ENCODE data around the gene AGPAT1. TPM values are rescaled to one million over a fixed set of nuclear protein-coding genes. Genes with fewer than 3 reads are reported as not detected.

The AGPAT1 gene
- total RNA-seq, 1 experiment from 2014 or later, result 58.9 TPM

DNA sequence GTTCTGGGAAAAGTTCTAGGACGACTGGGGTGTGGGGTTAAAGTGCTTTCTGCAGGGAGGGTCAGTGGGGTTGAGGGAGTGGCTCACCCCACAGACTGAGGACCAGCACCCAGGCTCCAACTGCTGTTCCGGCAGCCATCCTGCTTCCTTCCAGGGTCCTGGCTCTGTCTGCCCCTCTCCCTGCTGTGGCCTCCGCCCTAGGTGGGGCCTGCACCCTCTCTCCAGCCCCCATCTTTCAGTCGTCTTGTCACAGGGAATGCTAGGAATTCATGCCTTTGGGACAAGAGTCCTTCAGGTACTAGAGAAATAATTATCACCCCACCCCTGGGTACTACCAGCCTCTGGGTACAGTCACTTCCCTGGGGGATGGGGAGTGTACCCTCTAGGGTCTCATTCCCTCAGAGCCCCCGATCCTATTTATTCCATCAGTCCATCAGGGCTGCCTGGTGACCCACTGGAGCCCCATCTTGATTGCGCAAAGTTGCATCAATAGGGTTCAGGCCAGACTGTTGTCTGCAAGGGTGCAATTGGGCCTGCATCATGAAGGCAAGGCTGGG, 8.3 kb upstream of the AGPAT1 start, which contains the start of gene AGER:
Gene AGER (minus strand): TSS at position 170 of the 557 bp plus-strand sequence. CDS start 31 bp downstream, at position 139.
- Histone ChIP-seq H3K36me3 (ENCODE audit: low read depth) (peaks cover 10% of the 10 kb centered on the region), H4K20me1 (ENCODE audit: insufficient read depth) (no peaks in the 10 kb centered on the region), H3K4me3 (no peak within 1 kb of the TSS), H3K4me2 (no peak within 1 kb of the TSS), H3K27ac (no peak within 1 kb of the TSS), H3K79me2 (ENCODE audit: low read depth) (peaks cover 18% of the 10 kb centered on the region), H3K9me2 (ENCODE audit: insufficient read depth) (no peaks in the 10 kb centered on the region), H3K27me3 (ENCODE audit: insufficient read depth, low read depth) (no peaks in the 10 kb centered on the region), H3K9me3 (ENCODE audit: insufficient read depth, low read depth) (no peaks in the 10 kb centered on the region), H2AFZ (no peak within 1 kb of the TSS), H3K4me1 (replicated peaks; ENCODE audit: insufficient read depth) (peaks cover 13% of the 10 kb centered on the region), H3F3A (ENCODE audit: insufficient read depth, low read depth) (peaks cover 14% of the 10 kb centered on the region; the same call in 1 of the 2 replicates)
- intact Hi-C loops (cut with micrococcal nuclease; ENCODE audit: unreplicated experiment), result no loop called here
- DNase-seq, result no peak
- no peak for TF ChIP-seq EZH2 (IDR thresholded peaks at IDR 0.05; ENCODE audit: low read depth)
- TF ChIP-seq CTCF (conservative IDR thresholded peaks at IDR 0.05), result no peak
- POLR2A ChIA-PET (ENCODE audit: unreplicated experiment), result no interaction called here
- CTCF ChIA-PET, result no interaction called here
- BruUV-seq (replicated peaks), result no TSS peak

- no TSS peak for BruUV-seq (replicated peaks)
- Histone ChIP-seq H3K36me3 (ENCODE audit: low read depth) (peaks cover 10% of the 10 kb centered on the region), H3K27ac (no peak overlapping the region), H3K4me2 (no peak overlapping the region), H3K9me3 (ENCODE audit: insufficient read depth, low read depth) (no peaks in the 10 kb centered on the region), H3K27me3 (ENCODE audit: insufficient read depth, low read depth) (no peaks in the 10 kb centered on the region), H3K4me3 (no peak overlapping the region), H2AFZ (no peak overlapping the region), H3K79me2 (ENCODE audit: low read depth) (peaks cover 18% of the 10 kb centered on the region), H3F3A (ENCODE audit: insufficient read depth, low read depth) (peaks cover 14% of the 10 kb centered on the region; the same call in 1 of the 2 replicates), H4K20me1 (ENCODE audit: insufficient read depth) (no peaks in the 10 kb centered on the region), H3K9me2 (ENCODE audit: insufficient read depth) (no peaks in the 10 kb centered on the region), H3K4me1 (replicated peaks; ENCODE audit: insufficient read depth) (peaks cover 10% of the 10 kb centered on the region)
- TF ChIP-seq EZH2 (IDR thresholded peaks at IDR 0.05; ENCODE audit: low read depth) (no peak), CTCF (conservative IDR thresholded peaks at IDR 0.05) (no peak)
- CTCF ChIA-PET, result no interaction called here
- POLR2A ChIA-PET (ENCODE audit: unreplicated experiment), result no interaction called here
- DNase-seq, result no peak
- intact Hi-C loops (cut with micrococcal nuclease; ENCODE audit: unreplicated experiment), result no loop called here
Observed at GRCh38 chr6:32183483-32184083, 7.7 kb upstream of the AGPAT1 start.

- Histone ChIP-seq H3K36me3 (ENCODE audit: low read depth) (peaks cover 10% of the 10 kb centered on the region), H3K79me2 (ENCODE audit: low read depth) (peaks cover 13% of the 10 kb centered on the region), H3K9me3 (ENCODE audit: insufficient read depth, low read depth) (no peaks in the 10 kb centered on the region), H3K4me1 (replicated peaks; ENCODE audit: insufficient read depth) (peaks cover 8% of the 10 kb centered on the region; the same call in 1 of the 2 replicates), H3K4me2 (no peak overlapping the region), H4K20me1 (ENCODE audit: insufficient read depth) (no peaks in the 10 kb centered on the region), H3K4me3 (no peak overlapping the region), H3K27ac (no peak overlapping the region), H3F3A (ENCODE audit: insufficient read depth, low read depth) (peaks cover 14% of the 10 kb centered on the region; the same call in 1 of the 2 replicates), H3K27me3 (ENCODE audit: insufficient read depth, low read depth) (no peaks in the 10 kb centered on the region), H3K9me2 (ENCODE audit: insufficient read depth) (no peaks in the 10 kb centered on the region), H2AFZ (no peak overlapping the region)
- ChIA-PET CTCF (no interaction called here), POLR2A (ENCODE audit: unreplicated experiment) (no interaction called here)
- no peak for DNase-seq
- BruUV-seq (replicated peaks), result no TSS peak
- TF ChIP-seq CTCF (conservative IDR thresholded peaks at IDR 0.05), result no peak
- no peak for TF ChIP-seq EZH2 (IDR thresholded peaks at IDR 0.05; ENCODE audit: low read depth)
- intact Hi-C loops (cut with micrococcal nuclease; ENCODE audit: unreplicated experiment), result no loop called here
Observed at GRCh38 chr6:32183030-32183429, 7.1 kb upstream of the AGPAT1 start.
